ENCODE results near the gene SCGB1D1.

Gene SCGB1D1

GRCh38 chr11:62190011-62190410 is at the start of gene SCGB1D1:
TSS of gene SCGB1D1 (plus strand) at chr11:62190216. CDS start at chr11:62190285, 69 bp downstream.
- DNase-seq (ENCODE audit: low read depth) = no peak

GRCh38 chr11:62140304-62141110 is 49.5 kb upstream of the SCGB1D1 start:
- DNase-seq (ENCODE audit: low read depth) = no peak

DNA sequence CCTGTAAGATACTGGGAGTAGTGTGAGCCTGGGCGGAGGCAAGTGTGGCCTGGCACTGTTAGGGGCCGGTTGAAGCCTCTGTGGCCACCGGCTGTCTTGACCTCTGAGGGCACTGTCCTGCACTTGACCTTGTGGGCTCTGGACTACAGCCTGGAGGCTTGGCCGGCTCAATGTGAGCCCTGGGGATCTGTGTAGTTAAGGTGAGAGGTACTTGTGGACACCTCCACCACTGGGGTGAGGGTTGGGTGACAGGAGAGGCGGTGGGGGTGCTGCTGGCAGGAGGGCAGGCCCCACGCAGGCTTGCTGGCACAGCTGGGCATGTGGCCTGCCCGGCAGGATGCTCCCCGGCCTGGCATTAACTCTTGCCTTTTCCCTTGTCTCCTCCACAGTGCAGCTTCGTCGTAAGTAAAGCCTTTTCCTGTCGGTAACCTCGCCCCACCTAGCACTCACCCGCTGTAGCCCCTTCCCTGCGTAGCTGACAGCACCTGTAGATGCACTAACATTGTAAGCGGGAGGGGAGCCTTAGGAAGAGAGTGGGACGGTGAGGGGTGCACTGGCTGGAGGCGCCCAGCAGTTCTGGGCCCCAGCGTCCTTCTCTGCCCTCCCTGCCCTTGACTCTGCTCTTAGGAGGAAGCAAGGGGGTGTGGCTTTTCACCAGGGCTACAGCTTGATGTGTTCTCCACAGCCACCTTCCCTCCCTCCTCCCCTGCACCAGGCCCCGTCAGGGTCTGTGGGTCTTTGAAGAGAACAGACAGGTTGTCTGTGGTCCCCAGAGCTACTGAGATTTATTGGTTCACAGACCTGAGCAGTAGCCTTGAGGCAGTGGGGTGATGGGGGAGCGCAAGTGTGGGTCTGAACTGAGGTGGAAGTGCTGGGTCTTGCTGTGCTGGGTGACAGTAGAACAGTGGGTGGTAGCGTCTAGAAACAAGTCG is 48.6 kb upstream of the SCGB1D1 start:
- DNase-seq (ENCODE audit: low read depth) = no peak

DNA sequence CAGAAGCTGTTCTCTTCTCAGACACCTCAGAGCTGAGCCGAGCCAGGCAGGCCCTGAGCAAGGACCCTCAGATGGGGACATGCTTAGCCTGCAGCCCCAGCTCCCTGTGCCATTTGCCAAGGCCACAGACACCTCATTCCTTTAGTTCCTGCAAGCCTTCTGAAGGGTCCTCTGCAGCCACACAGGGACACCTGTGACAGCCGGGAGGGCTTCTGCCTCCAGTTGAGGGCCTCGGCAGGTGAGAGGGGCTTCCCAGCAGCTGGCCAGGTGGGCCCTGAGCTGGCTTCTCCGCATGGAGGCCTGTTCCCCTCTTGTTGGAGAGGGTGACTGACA is 48.0 kb upstream of the SCGB1D1 start:
- DNase-seq (ENCODE audit: low read depth) = no peak

GRCh38 chr11:62142921-62143320 is 47.1 kb upstream of the SCGB1D1 start:
- DNase-seq (ENCODE audit: low read depth) = no peak

GRCh38 chr11:62143727-62144126 is 46.3 kb upstream of the SCGB1D1 start:
- DNase-seq (ENCODE audit: low read depth) = no peak

DNA sequence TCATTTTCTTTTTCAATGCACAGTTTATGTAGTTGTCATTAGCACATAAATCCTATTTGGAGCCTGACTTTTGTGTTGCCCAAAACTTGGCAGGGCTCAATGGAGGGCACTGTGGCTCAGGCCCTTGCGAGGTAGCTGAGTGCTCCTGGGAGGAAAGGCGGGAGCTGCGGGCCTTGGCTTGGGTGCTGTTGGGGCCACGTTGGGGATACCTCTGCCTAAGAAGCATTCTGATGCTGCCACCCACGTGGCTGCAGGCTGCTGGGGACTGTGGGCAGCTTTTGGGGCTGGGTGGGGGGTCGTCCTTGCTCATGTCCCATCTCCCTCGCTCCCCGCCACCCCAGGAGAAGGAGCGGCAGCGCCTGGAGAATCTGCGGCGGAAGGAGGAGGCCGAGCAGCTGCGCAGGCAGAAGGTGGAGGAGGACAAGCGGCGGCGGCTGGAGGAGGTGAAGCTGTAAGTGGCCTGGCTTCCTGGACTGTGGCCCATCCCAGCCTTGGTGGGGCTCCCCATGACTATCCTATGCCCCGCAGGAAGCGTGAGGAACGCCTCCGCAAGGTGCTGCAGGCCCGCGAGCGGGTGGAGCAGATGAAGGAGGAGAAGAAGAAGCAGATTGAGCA is 45.3 kb upstream of the SCGB1D1 start:
- DNase-seq (ENCODE audit: low read depth) = no peak

DNA sequence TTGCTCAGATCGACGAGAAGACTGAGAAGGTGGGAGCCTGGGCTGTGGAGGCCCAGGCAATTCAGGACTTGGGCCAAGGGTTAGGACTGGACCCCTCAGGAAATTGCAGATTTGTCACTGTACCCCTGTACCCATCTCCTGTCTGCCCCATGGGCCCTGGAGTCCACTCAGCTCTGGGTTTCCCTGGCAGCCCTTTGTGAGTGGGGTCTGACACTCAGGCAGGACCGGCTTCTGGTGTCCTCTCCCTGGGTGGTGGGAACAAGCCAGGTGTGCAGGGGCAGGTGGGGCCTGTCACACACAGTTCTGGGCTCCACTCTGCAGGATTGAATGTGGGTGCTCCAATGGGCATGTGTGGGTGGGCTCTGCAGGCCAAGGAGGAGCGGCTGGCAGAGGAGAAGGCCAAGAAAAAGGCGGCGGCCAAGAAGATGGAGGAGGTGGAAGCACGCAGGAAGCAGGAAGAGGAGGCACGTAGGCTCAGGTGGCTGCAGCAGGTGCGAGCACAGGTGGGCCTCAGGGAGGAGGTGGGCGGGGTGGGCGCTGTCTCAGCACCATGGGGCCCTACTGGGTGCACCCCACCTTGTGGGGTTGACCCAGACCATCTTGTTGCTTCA is 44.6 kb upstream of the SCGB1D1 start:
- DNase-seq (ENCODE audit: low read depth) = no peak

- no peak for DNase-seq (ENCODE audit: low read depth)
These were observed 43.4 kb upstream of the SCGB1D1 start for GRCh38 chr11:62146476-62147200.

DNA sequence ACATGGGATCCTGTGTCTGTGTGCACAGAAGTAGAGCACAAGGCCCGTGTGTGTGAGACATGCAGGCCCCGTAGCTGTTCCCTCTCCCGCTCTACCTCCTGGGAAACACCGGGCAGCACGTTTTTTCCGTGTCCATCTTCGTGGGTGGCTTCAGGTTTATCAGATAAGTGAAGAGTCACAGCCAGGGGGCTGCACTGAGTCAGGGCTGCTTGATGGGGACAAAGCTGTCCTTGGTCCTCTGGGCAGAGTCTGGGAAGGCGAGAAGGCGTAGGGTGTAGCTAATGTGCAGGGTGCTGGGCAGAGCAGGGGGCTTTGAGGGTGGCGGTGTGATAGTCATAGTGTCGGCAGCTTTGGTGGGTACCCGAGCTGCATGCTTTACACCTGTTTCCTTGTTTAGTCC is 42.5 kb upstream of the SCGB1D1 start:
- DNase-seq (ENCODE audit: low read depth) = no peak

- DNase-seq (ENCODE audit: low read depth) = no peak
These were observed 41.6 kb upstream of the SCGB1D1 start for GRCh38 chr11:62148271-62148980.

DNA sequence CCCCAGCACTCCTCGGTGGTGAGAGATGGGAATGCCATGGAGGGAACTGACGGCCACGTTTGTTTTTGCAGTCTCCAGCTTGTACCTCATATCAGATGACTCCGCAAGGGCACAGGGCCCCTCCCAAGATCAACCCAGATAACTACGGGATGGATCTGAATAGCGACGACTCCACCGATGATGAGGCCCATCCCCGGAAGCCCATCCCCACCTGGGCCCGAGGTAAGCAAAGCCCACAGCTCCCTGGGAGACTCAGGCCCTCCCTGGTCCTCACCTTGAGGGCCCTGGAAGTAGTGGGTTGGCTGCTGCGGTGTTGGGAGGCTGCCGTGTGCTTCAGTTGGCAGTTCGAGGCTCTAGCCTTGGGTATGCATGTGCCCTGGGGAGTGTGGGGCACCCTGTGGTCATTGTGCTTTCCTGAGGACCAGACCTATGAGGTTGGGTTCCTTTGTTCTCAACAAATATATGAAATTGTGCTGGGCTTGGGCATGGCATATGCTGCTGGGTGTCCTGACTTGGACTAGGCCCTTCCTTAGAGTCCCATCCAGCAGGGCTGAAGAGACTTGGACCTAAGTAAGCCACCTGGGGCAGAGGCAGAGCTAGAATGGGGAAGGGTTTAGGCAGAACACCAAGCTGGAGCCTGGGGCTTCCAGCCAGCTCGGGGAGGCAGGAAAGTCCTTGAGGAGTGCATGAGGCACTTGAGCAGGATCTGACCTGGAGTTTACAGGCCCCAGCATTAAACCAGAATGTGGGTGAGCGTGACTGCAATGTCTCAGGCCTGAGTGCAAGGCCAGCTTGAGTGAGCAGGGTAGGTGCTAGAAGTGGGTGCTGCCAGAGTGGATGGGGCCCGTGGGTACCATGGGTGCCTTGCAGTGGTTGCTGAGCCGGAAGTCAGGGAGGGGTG is 39.8 kb upstream of the SCGB1D1 start:
- no peak for DNase-seq (ENCODE audit: low read depth)

DNA sequence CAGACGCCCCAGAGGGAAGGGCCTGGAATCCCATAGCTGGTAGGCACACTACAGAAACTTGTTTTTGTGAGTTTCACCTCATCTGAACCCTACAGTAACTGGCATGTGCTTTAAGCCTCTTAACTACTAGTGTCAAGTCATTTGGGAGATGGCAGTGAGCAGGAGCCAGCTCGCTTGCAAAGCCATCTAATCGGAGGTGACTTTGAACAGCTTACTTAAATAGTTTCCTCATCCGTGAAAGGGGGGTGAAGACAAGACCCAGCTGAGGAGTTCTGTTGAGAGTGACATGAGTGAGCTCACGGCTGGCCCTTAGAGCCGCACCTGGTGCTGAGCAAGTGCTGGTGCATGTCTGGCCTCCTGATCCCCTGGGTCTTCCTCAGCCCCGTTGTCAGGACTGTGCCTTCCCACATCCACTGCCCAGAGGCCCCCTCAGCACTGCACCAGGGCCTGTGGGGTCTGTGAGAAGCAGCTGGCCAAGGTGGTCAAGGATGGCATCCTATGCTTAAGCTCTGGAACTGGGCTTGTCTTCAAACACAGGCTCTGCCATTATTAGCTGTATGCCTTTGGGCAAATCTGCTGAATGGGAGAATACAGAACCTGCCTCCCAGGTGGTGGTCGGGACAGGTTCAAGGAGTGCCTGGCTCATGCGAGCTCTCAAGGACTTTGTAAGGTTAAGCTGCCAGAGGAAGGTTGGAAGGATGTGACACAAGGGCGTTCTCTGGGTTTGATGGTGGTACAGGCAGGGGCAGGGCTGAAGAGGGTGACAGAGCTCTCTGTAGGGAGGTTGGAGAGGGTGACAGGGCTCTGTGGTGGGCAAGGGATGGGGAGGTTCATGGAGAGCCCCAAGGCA is 38.9 kb upstream of the SCGB1D1 start:
- no peak for DNase-seq (ENCODE audit: low read depth)

DNA sequence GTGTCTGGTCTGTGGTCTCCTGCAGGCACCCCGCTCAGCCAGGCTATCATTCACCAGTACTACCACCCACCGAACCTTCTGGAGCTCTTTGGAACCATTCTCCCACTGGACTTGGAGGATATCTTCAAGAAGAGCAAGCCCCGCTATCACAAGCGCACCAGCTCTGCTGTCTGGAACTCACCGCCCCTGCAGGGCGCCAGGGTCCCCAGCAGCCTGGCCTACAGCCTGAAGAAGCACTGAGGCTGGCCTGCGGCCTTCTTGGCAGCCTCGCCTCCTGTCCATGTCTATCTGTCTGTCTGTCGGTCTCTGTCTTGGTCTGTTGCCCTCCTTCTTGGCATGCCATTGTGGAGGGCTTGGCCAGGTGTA is 38.3 kb upstream of the SCGB1D1 start:
- no peak for DNase-seq (ENCODE audit: low read depth)

- no peak for DNase-seq (ENCODE audit: low read depth)
These were observed 37.5 kb upstream of the SCGB1D1 start for GRCh38 chr11:62152245-62153086.

- DNase-seq (ENCODE audit: low read depth) = no peak
These were observed 37.0 kb upstream of the SCGB1D1 start for GRCh38 chr11:62153087-62153395.

DNA sequence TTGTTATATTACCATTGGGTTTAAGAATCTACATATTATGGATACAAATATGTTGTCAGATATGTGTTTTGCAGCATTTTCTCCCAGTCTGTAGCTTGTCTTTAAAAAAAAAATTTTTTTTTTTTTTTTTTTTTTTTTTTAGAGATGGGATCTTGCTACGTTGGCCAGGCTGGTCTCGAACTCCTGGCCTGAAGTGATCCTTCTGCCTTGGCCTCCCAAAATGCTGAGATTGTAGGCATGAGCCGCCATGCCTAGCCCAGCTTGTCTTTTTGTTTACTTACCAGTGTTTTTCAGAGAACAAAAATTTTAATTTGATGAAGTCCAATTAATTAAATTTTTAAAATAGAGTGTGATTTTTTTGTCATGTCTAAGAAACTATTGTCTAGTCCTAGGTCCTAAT is 36.4 kb upstream of the SCGB1D1 start:
- DNase-seq (ENCODE audit: low read depth) = no peak

DNA sequence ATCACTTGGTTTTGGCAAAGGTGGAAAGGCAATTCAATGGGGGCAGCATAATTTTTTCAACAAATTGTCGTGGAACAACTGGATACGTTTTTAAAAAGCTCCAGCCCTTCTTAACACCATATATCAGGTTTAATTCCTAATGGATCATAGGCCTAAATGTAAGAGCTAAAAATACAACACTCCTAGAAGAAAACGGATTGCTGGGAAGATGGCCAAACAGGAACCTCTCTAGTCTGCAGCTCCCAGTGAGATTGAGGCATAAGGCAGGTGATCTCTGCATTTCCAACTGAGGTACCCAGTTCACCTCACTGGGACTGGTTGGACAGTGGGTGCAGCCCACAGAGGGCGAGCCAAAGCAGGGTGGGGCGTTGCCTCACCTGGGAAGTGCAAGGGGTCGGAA is 32.4 kb upstream of the SCGB1D1 start:
- DNase-seq (ENCODE audit: low read depth) = no peak

All from stimulated activated CD8-positive, alpha-beta memory T cell treated with anti-CD3 and anti-CD28 coated beads, Interleukin-7, amount 100 ng/mL, for 24 hours (primary cell).